Endodermal cell (in vitro differentiated cells): ENCODE data around the gene GDF15. TPM values are rescaled to one million over a fixed set of nuclear protein-coding genes. Genes with fewer than 3 reads are reported as not detected.

ENCODE experiments used
- DNase-seq: peaks from one replicate; pipeline ENCODE4 v3.0.0-alpha.2; 2017
- H3K27ac ChIP-seq: 2 replicates; pipeline ENCODE4 v1.5.1; 2013; ENCODE audit warnings: mild to moderate bottlenecking, low read depth, low read length, moderate library complexity
- H3K27me3 ChIP-seq: 2 replicates; pipeline ENCODE4 v1.6.1; 2013; ENCODE audit warnings: mild to moderate bottlenecking, low read length, moderate library complexity; ENCODE audit not compliant: insufficient read depth, control insufficient read depth, poor library complexity, severe bottlenecking
- H3K36me3 ChIP-seq: 2 replicates; pipeline ENCODE4 v1.7.0; 2013; ENCODE audit warnings: mild to moderate bottlenecking, low read length, moderate library complexity; ENCODE audit not compliant: control insufficient read depth, insufficient read depth
- H3K4me1 ChIP-seq: one replicate; pipeline ENCODE4 v1.7.0; 2013; ENCODE audit warnings: low read length; ENCODE audit not compliant: control insufficient read depth, insufficient read depth
- H3K4me3 ChIP-seq: 2 replicates; pipeline ENCODE4 v1.5.1; 2013; ENCODE audit warnings: mild to moderate bottlenecking, low read length, moderate library complexity
- H3K9ac ChIP-seq: 2 replicates; pipeline ENCODE4 v1.6.1; 2013; ENCODE audit warnings: mild to moderate bottlenecking, low read length, moderate library complexity; ENCODE audit not compliant: poor library complexity, severe bottlenecking; ENCODE audit errors: extremely low read depth
- H3K9me3 ChIP-seq: 2 replicates; pipeline ENCODE4 v1.6.1; 2013; ENCODE audit warnings: mild to moderate bottlenecking, low read length, moderate library complexity; ENCODE audit not compliant: control insufficient read depth
- H3K27ac Mint-ChIP-seq: 2 replicates; pipeline ENCODE4 v1.8.0; 2020; ENCODE audit warnings: mixed read lengths
- H3K27me3 Mint-ChIP-seq: 2 replicates; pipeline ENCODE4 v1.8.0; 2021; ENCODE audit warnings: mild to moderate bottlenecking, mixed read lengths; ENCODE audit not compliant: insufficient read depth
- H3K36me3 Mint-ChIP-seq: 2 replicates; pipeline ENCODE4 v1.8.0; 2020; ENCODE audit warnings: low read depth, mixed read lengths
- H3K4me1 Mint-ChIP-seq: 2 replicates; pipeline ENCODE4 v1.8.0; 2020; ENCODE audit warnings: mixed read lengths
- H3K4me3 Mint-ChIP-seq: 2 replicates; pipeline ENCODE4 v1.8.0; 2020; ENCODE audit warnings: mild to moderate bottlenecking, moderate library complexity, mixed read lengths
- H3K9me3 Mint-ChIP-seq: 2 replicates; pipeline ENCODE4 v1.8.0; 2020; ENCODE audit warnings: mild to moderate bottlenecking, mixed read lengths
- CTCF ChIP-seq: fragments of 200-600 bp; sonication (generic); conservative IDR thresholded peaks from 2 replicates; pipeline ENCODE4 v1.5.0; 2021; ENCODE audit warnings: antibody characterized with exemption, mild to moderate bottlenecking
- WGBS, 2 experiments: methylation state at CpG; one replicate each; pipeline versions ENCODE4 v1.1.5 to v1.1.7; 2013; ENCODE audit warnings: missing lambda C conversion rate in 2 of 2, mixed read lengths in 1 of 2; ENCODE audit not compliant: insufficient coverage in 1 of 2, insufficient read length in 1 of 2; 5-methylcytosine and 5-hydroxymethylcytosine counted together
- total RNA-seq, 2 donors: library from RNA; stranded (reverse); fragmentation: NEBNext Ultra II Directional in 1 of 2; extraction: Animal tissue kit (Norgen Biotek cat#: 25700) in 1 of 2; gene quantifications; 2 replicates in 1 of 2; 3 replicates in 1 of 2; pipeline ENCODE4 v1.2.1, GENCODE V29; 2021

The GDF15 gene
- total RNA-seq, 2 donors from 2014 or later = 0.90 to 2.2 TPM

GRCh38 chr19:18390065-18390907 is 4.3 kb downstream of the GDF15 start:
- Mint-ChIP-seq H3K27me3 (peaks cover 42% of the 10 kb centered on the region), H3K4me3 (no peak overlapping the region), H3K9me3 (no peaks in the 10 kb centered on the region), H3K36me3 (no peaks in the 10 kb centered on the region), H3K4me1 (no peaks in the 10 kb centered on the region), H3K27ac (no peak overlapping the region)
- Histone ChIP-seq H3K27me3 (peaks cover 22% of the 10 kb centered on the region), H3K9me3 (no peaks in the 10 kb centered on the region), H3K9ac (no peak overlapping the region), H3K4me1 (no peaks in the 10 kb centered on the region), H3K4me3 (no peak overlapping the region), H3K27ac (no peak overlapping the region), H3K36me3 (no peaks in the 10 kb centered on the region)
- WGBS, 2 experiments = 86 to 90% methylated on average over 5 to 6 of the region's 6 CpGs
- no peak for TF ChIP-seq CTCF
- no peak for DNase-seq

GRCh38 chr19:18391509-18392075 is 5.6 kb downstream of the GDF15 start:
- H3K36me3 ChIP-seq = no peaks in the 10 kb centered on the region
- no peak for TF ChIP-seq CTCF
- WGBS, 2 experiments = 90 to 97% methylated on average over 5 to 9 of the region's 9 CpGs
- H3K4me1 Mint-ChIP-seq = no peaks in the 10 kb centered on the region
- DNase-seq = no peak
- no peak overlapping the region for H3K9ac ChIP-seq
- no peak overlapping the region for H3K4me3 ChIP-seq
- peaks cover 22% of the 10 kb centered on the region for H3K27me3 ChIP-seq
- H3K4me1 ChIP-seq = no peaks in the 10 kb centered on the region
- no peaks in the 10 kb centered on the region for H3K36me3 Mint-ChIP-seq
- H3K9me3 Mint-ChIP-seq = no peaks in the 10 kb centered on the region
- no peak overlapping the region for H3K27ac ChIP-seq
- no peaks in the 10 kb centered on the region for H3K9me3 ChIP-seq
- H3K4me3 Mint-ChIP-seq = no peak overlapping the region
- H3K27ac Mint-ChIP-seq = no peak overlapping the region
- peaks cover 40% of the 10 kb centered on the region for H3K27me3 Mint-ChIP-seq

GRCh38 chr19:18392417-18392816 is 6.5 kb downstream of the GDF15 start:
- H3K9ac ChIP-seq = no peak overlapping the region
- Mint-ChIP-seq H3K27me3 (peaks cover 33% of the 10 kb centered on the region), H3K4me3 (no peak overlapping the region), H3K4me1 (no peaks in the 10 kb centered on the region), H3K36me3 (no peaks in the 10 kb centered on the region), H3K9me3 (no peaks in the 10 kb centered on the region), H3K27ac (no peak overlapping the region)
- H3K27ac ChIP-seq = no peak overlapping the region
- no peak for TF ChIP-seq CTCF
- H3K4me3 ChIP-seq = no peak overlapping the region
- 90 to 91% methylated on average over 11 of the region's 11 CpGs for WGBS, 2 experiments
- H3K27me3 ChIP-seq = peaks cover 16% of the 10 kb centered on the region
- no peaks in the 10 kb centered on the region for H3K4me1 ChIP-seq
- H3K36me3 ChIP-seq = no peaks in the 10 kb centered on the region
- no peaks in the 10 kb centered on the region for H3K9me3 ChIP-seq
- no peak for DNase-seq
